ENCODE measurements around the gene FADS3.

FADS3 gene

GRCh38 chr11:61833926-61834277 lies 57.4 kb downstream of the FADS3 start:
- peaks cover 54% of the 10 kb centered on the region for H3K4me1 ChIP-seq (ENCODE audit: control insufficient read depth, low read depth, low read length)
- H3K36me3 ChIP-seq (ENCODE audit: control insufficient read depth, low read depth, low read length) = peaks cover 26% of the 10 kb centered on the region
- no peaks in the 10 kb centered on the region for H3K9me3 ChIP-seq (ENCODE audit: control insufficient read depth, low read depth, low read length)
- no peak overlapping the region for H3K9ac ChIP-seq (ENCODE audit: low read length)
- H3K4me3 ChIP-seq (ENCODE audit: low read length) = no peak overlapping the region
- H3K27me3 ChIP-seq (ENCODE audit: control insufficient read depth, insufficient read depth, low read length) = no peaks in the 10 kb centered on the region
- H3K27ac ChIP-seq (ENCODE audit: low read length) = no peak overlapping the region

- no peak overlapping the region for H3K9ac ChIP-seq (ENCODE audit: low read length)
- H3K36me3 ChIP-seq (ENCODE audit: control insufficient read depth, low read depth, low read length) = peaks cover 22% of the 10 kb centered on the region
- no peaks in the 10 kb centered on the region for H3K9me3 ChIP-seq (ENCODE audit: control insufficient read depth, low read depth, low read length)
- H3K27me3 ChIP-seq (ENCODE audit: control insufficient read depth, insufficient read depth, low read length) = no peaks in the 10 kb centered on the region
- no peak overlapping the region for H3K27ac ChIP-seq (ENCODE audit: low read length)
- H3K4me3 ChIP-seq (ENCODE audit: low read length) = no peak overlapping the region
- peaks cover 54% of the 10 kb centered on the region for H3K4me1 ChIP-seq (ENCODE audit: control insufficient read depth, low read depth, low read length)
Observed at GRCh38 chr11:61833471-61833870, 57.9 kb downstream of the FADS3 start.

GRCh38 chr11:61832754-61833153 lies 58.6 kb downstream of the FADS3 start:
- Histone ChIP-seq H3K9me3 (ENCODE audit: control insufficient read depth, low read depth, low read length) (no peaks in the 10 kb centered on the region), H3K9ac (ENCODE audit: low read length) (no peak overlapping the region), H3K27me3 (ENCODE audit: control insufficient read depth, insufficient read depth, low read length) (no peaks in the 10 kb centered on the region), H3K27ac (ENCODE audit: low read length) (no peak overlapping the region), H3K4me1 (ENCODE audit: control insufficient read depth, low read depth, low read length) (peaks cover 54% of the 10 kb centered on the region), H3K4me3 (ENCODE audit: low read length) (no peak overlapping the region), H3K36me3 (ENCODE audit: control insufficient read depth, low read depth, low read length) (peaks cover 15% of the 10 kb centered on the region)

- Histone ChIP-seq H3K27me3 (ENCODE audit: control insufficient read depth, insufficient read depth, low read length) (no peaks in the 10 kb centered on the region), H3K9me3 (ENCODE audit: control insufficient read depth, low read depth, low read length) (no peaks in the 10 kb centered on the region), H3K4me3 (ENCODE audit: low read length) (no peak overlapping the region), H3K27ac (ENCODE audit: low read length) (no peak overlapping the region), H3K4me1 (ENCODE audit: control insufficient read depth, low read depth, low read length) (peaks cover 56% of the 10 kb centered on the region), H3K9ac (ENCODE audit: low read length) (no peak overlapping the region), H3K36me3 (ENCODE audit: control insufficient read depth, low read depth, low read length) (peaks cover 9% of the 10 kb centered on the region)
Observed at GRCh38 chr11:61832207-61832606, 59.1 kb downstream of the FADS3 start.

GRCh38 chr11:61830237-61831105 lies 60.9 kb downstream of the FADS3 start:
- no peaks in the 10 kb centered on the region for H3K9me3 ChIP-seq (ENCODE audit: control insufficient read depth, low read depth, low read length)
- H3K4me3 ChIP-seq (ENCODE audit: low read length) = peak overlapping the region; percentile 63
- H3K36me3 ChIP-seq (ENCODE audit: control insufficient read depth, low read depth, low read length) = peaks cover 9% of the 10 kb centered on the region
- H3K27ac ChIP-seq (ENCODE audit: low read length) = no peak overlapping the region
- H3K27me3 ChIP-seq (ENCODE audit: control insufficient read depth, insufficient read depth, low read length) = no peaks in the 10 kb centered on the region
- H3K9ac ChIP-seq (ENCODE audit: low read length) = peak overlapping the region; percentile 90
- peaks cover 61% of the 10 kb centered on the region for H3K4me1 ChIP-seq (ENCODE audit: control insufficient read depth, low read depth, low read length)

GRCh38 chr11:61829806-61830205 lies 61.5 kb downstream of the FADS3 start:
- Histone ChIP-seq H3K36me3 (ENCODE audit: control insufficient read depth, low read depth, low read length) (peaks cover 9% of the 10 kb centered on the region), H3K4me1 (ENCODE audit: control insufficient read depth, low read depth, low read length) (peaks cover 58% of the 10 kb centered on the region), H3K4me3 (ENCODE audit: low read length) (peak overlapping the region; percentile 63), H3K27ac (ENCODE audit: low read length) (no peak overlapping the region), H3K9me3 (ENCODE audit: control insufficient read depth, low read depth, low read length) (no peaks in the 10 kb centered on the region), H3K9ac (ENCODE audit: low read length) (peak overlapping the region; percentile 90), H3K27me3 (ENCODE audit: control insufficient read depth, insufficient read depth, low read length) (no peaks in the 10 kb centered on the region)

GRCh38 chr11:61828629-61829407 lies 62.5 kb downstream of the FADS3 start:
- Histone ChIP-seq H3K9ac (ENCODE audit: low read length) (peak overlapping the region; percentile 90), H3K9me3 (ENCODE audit: control insufficient read depth, low read depth, low read length) (no peaks in the 10 kb centered on the region), H3K36me3 (ENCODE audit: control insufficient read depth, low read depth, low read length) (peaks cover 9% of the 10 kb centered on the region), H3K4me1 (ENCODE audit: control insufficient read depth, low read depth, low read length) (peaks cover 50% of the 10 kb centered on the region), H3K4me3 (ENCODE audit: low read length) (peak overlapping the region; percentile 63), H3K27me3 (ENCODE audit: control insufficient read depth, insufficient read depth, low read length) (no peaks in the 10 kb centered on the region), H3K27ac (ENCODE audit: low read length) (peak overlapping the region; percentile 95)

- Histone ChIP-seq H3K9ac (ENCODE audit: low read length) (peak overlapping the region; percentile 90), H3K27me3 (ENCODE audit: control insufficient read depth, insufficient read depth, low read length) (no peaks in the 10 kb centered on the region), H3K9me3 (ENCODE audit: control insufficient read depth, low read depth, low read length) (no peaks in the 10 kb centered on the region), H3K36me3 (ENCODE audit: control insufficient read depth, low read depth, low read length) (peaks cover 11% of the 10 kb centered on the region), H3K4me3 (ENCODE audit: low read length) (peak overlapping the region; percentile 63), H3K4me1 (ENCODE audit: control insufficient read depth, low read depth, low read length) (peaks cover 45% of the 10 kb centered on the region), H3K27ac (ENCODE audit: low read length) (peak overlapping the region; percentile 95)
Observed at GRCh38 chr11:61828379-61828628, 63.0 kb downstream of the FADS3 start.

- no peaks in the 10 kb centered on the region for H3K9me3 ChIP-seq (ENCODE audit: control insufficient read depth, low read depth, low read length)
- H3K9ac ChIP-seq (ENCODE audit: low read length) = peak within 1 kb of the TSS; percentile 90
- H3K27ac ChIP-seq (ENCODE audit: low read length) = peak within 1 kb of the TSS; percentile 95
- peaks cover 40% of the 10 kb centered on the region for H3K4me1 ChIP-seq (ENCODE audit: control insufficient read depth, low read depth, low read length)
- H3K36me3 ChIP-seq (ENCODE audit: control insufficient read depth, low read depth, low read length) = peaks cover 15% of the 10 kb centered on the region
- peak within 1 kb of the TSS; percentile 63 for H3K4me3 ChIP-seq (ENCODE audit: low read length)
- no peaks in the 10 kb centered on the region for H3K27me3 ChIP-seq (ENCODE audit: control insufficient read depth, insufficient read depth, low read length)
Observed at GRCh38 chr11:61827571-61828378, 63.6 kb downstream of the FADS3 start, which contains the start of gene FADS2. Gene FADS2, plus strand, starts transcription at chr11:61828300. Its CDS starts 91 bp downstream, at chr11:61828391.

- H3K4me1 ChIP-seq (ENCODE audit: control insufficient read depth, low read depth, low read length) = peaks cover 34% of the 10 kb centered on the region
- peak overlapping the region; percentile 90 for H3K9ac ChIP-seq (ENCODE audit: low read length)
- peak overlapping the region; percentile 95 for H3K27ac ChIP-seq (ENCODE audit: low read length)
- H3K27me3 ChIP-seq (ENCODE audit: control insufficient read depth, insufficient read depth, low read length) = no peaks in the 10 kb centered on the region
- peaks cover 12% of the 10 kb centered on the region for H3K36me3 ChIP-seq (ENCODE audit: control insufficient read depth, low read depth, low read length)
- H3K9me3 ChIP-seq (ENCODE audit: control insufficient read depth, low read depth, low read length) = no peaks in the 10 kb centered on the region
- peak overlapping the region; percentile 63 for H3K4me3 ChIP-seq (ENCODE audit: low read length)
Observed at GRCh38 chr11:61826930-61827570, 64.3 kb downstream of the FADS3 start.
